ENCODE data around the gene PDE4DIP. TPM values are rescaled to one million over a fixed set of nuclear protein-coding genes. Genes with fewer than 3 reads are reported as not detected.
"Not testable (repeated sequence)": the region's sequence is repeated elsewhere in the genome, so short reads cannot be mapped to it uniquely, and the experiment has no call there.

The PDE4DIP gene
- total RNA-seq, 1 experiment from 2014 or later: 13.6 TPM

GRCh38 chr1:148828962-148829361 is 15.3 kb upstream of the PDE4DIP start:
- H3K9me3 ChIP-seq (ENCODE audit: control insufficient read depth, insufficient read depth, low read depth, low read length); POLR2A ChIA-PET; in situ Hi-C loops (cut with HindIII; ENCODE audit: low pct_unique_long_range_greater_than_20kb, low sequenced_read_pairs); H3K36me3 ChIP-seq (ENCODE audit: control insufficient read depth, insufficient read depth, low read length); H3K27ac ChIP-seq (ENCODE audit: low read length); BruUV-seq (replicated peaks); H3K27me3 ChIP-seq (ENCODE audit: control insufficient read depth, insufficient read depth, low read length); ATAC-seq; H3K4me3 ChIP-seq (ENCODE audit: low read depth in 2 of 2, low read length in 2 of 2); H3K4me1 ChIP-seq (ENCODE audit: control insufficient read depth, insufficient read depth, low read length); intact Hi-C loops (cut with micrococcal nuclease; ENCODE audit: unreplicated experiment); CTCF ChIA-PET; DNase-seq (ENCODE audit: low read depth, low spot score): not testable (repeated sequence)

- CTCF ChIA-PET; DNase-seq (ENCODE audit: low read depth, low spot score); BruUV-seq (replicated peaks); H3K4me1 ChIP-seq (ENCODE audit: control insufficient read depth, insufficient read depth, low read length); H3K9me3 ChIP-seq (ENCODE audit: control insufficient read depth, insufficient read depth, low read depth, low read length); H3K4me3 ChIP-seq (ENCODE audit: low read depth in 2 of 2, low read length in 2 of 2); in situ Hi-C loops (cut with HindIII; ENCODE audit: low pct_unique_long_range_greater_than_20kb, low sequenced_read_pairs); H3K27ac ChIP-seq (ENCODE audit: low read length); POLR2A ChIA-PET; intact Hi-C loops (cut with micrococcal nuclease; ENCODE audit: unreplicated experiment); H3K36me3 ChIP-seq (ENCODE audit: control insufficient read depth, insufficient read depth, low read length); ATAC-seq; H3K27me3 ChIP-seq (ENCODE audit: control insufficient read depth, insufficient read depth, low read length): not testable (repeated sequence)
Observed at GRCh38 chr1:148829365-148829764, 14.9 kb upstream of the PDE4DIP start.

- CTCF ChIA-PET; ATAC-seq; in situ Hi-C loops (cut with HindIII; ENCODE audit: low pct_unique_long_range_greater_than_20kb, low sequenced_read_pairs); DNase-seq (ENCODE audit: low read depth, low spot score); H3K9me3 ChIP-seq (ENCODE audit: control insufficient read depth, insufficient read depth, low read depth, low read length); BruUV-seq (replicated peaks); H3K36me3 ChIP-seq (ENCODE audit: control insufficient read depth, insufficient read depth, low read length); intact Hi-C loops (cut with micrococcal nuclease; ENCODE audit: unreplicated experiment); H3K27ac ChIP-seq (ENCODE audit: low read length); POLR2A ChIA-PET; H3K27me3 ChIP-seq (ENCODE audit: control insufficient read depth, insufficient read depth, low read length); H3K4me1 ChIP-seq (ENCODE audit: control insufficient read depth, insufficient read depth, low read length); H3K4me3 ChIP-seq (ENCODE audit: low read depth in 2 of 2, low read length in 2 of 2): not testable (repeated sequence)
Observed at GRCh38 chr1:148841262-148841661, 3.0 kb upstream of the PDE4DIP start.

- CTCF ChIA-PET; H3K36me3 ChIP-seq (ENCODE audit: control insufficient read depth, insufficient read depth, low read length); H3K4me1 ChIP-seq (ENCODE audit: control insufficient read depth, insufficient read depth, low read length); DNase-seq (ENCODE audit: low read depth, low spot score); H3K27me3 ChIP-seq (ENCODE audit: control insufficient read depth, insufficient read depth, low read length); in situ Hi-C loops (cut with HindIII; ENCODE audit: low pct_unique_long_range_greater_than_20kb, low sequenced_read_pairs); intact Hi-C loops (cut with micrococcal nuclease; ENCODE audit: unreplicated experiment); H3K27ac ChIP-seq (ENCODE audit: low read length); H3K4me3 ChIP-seq (ENCODE audit: low read depth in 2 of 2, low read length in 2 of 2); BruUV-seq (replicated peaks); H3K9me3 ChIP-seq (ENCODE audit: control insufficient read depth, insufficient read depth, low read depth, low read length); POLR2A ChIA-PET: not testable (repeated sequence)
- ATAC-seq: peak; percentile 75
Observed at GRCh38 chr1:148844651-148845050, 423 bp downstream of the PDE4DIP start.

- ATAC-seq: peak; percentile 46
- H3K27ac ChIP-seq (ENCODE audit: low read length); H3K27me3 ChIP-seq (ENCODE audit: control insufficient read depth, insufficient read depth, low read length); intact Hi-C loops (cut with micrococcal nuclease; ENCODE audit: unreplicated experiment); DNase-seq (ENCODE audit: low read depth, low spot score); POLR2A ChIA-PET; H3K4me3 ChIP-seq (ENCODE audit: low read depth in 2 of 2, low read length in 2 of 2); H3K9me3 ChIP-seq (ENCODE audit: control insufficient read depth, insufficient read depth, low read depth, low read length); H3K4me1 ChIP-seq (ENCODE audit: control insufficient read depth, insufficient read depth, low read length); H3K36me3 ChIP-seq (ENCODE audit: control insufficient read depth, insufficient read depth, low read length); CTCF ChIA-PET; in situ Hi-C loops (cut with HindIII; ENCODE audit: low pct_unique_long_range_greater_than_20kb, low sequenced_read_pairs); BruUV-seq (replicated peaks): not testable (repeated sequence)
Observed at GRCh38 chr1:148845068-148845467, 840 bp downstream of the PDE4DIP start.

- CTCF ChIA-PET; H3K4me3 ChIP-seq (ENCODE audit: low read depth in 2 of 2, low read length in 2 of 2); BruUV-seq (replicated peaks); H3K36me3 ChIP-seq (ENCODE audit: control insufficient read depth, insufficient read depth, low read length); intact Hi-C loops (cut with micrococcal nuclease; ENCODE audit: unreplicated experiment); H3K27me3 ChIP-seq (ENCODE audit: control insufficient read depth, insufficient read depth, low read length); in situ Hi-C loops (cut with HindIII; ENCODE audit: low pct_unique_long_range_greater_than_20kb, low sequenced_read_pairs); POLR2A ChIA-PET; DNase-seq (ENCODE audit: low read depth, low spot score); H3K27ac ChIP-seq (ENCODE audit: low read length); ATAC-seq; H3K9me3 ChIP-seq (ENCODE audit: control insufficient read depth, insufficient read depth, low read depth, low read length); H3K4me1 ChIP-seq (ENCODE audit: control insufficient read depth, insufficient read depth, low read length): not testable (repeated sequence)
Observed at GRCh38 chr1:148850347-148850746, 6.1 kb downstream of the PDE4DIP start.

GRCh38 chr1:148850840-148851239 is 6.6 kb downstream of the PDE4DIP start:
- in situ Hi-C loops (cut with HindIII; ENCODE audit: low pct_unique_long_range_greater_than_20kb, low sequenced_read_pairs); H3K27me3 ChIP-seq (ENCODE audit: control insufficient read depth, insufficient read depth, low read length); H3K4me3 ChIP-seq (ENCODE audit: low read depth in 2 of 2, low read length in 2 of 2); H3K36me3 ChIP-seq (ENCODE audit: control insufficient read depth, insufficient read depth, low read length); H3K4me1 ChIP-seq (ENCODE audit: control insufficient read depth, insufficient read depth, low read length); BruUV-seq (replicated peaks); H3K9me3 ChIP-seq (ENCODE audit: control insufficient read depth, insufficient read depth, low read depth, low read length); CTCF ChIA-PET; POLR2A ChIA-PET; intact Hi-C loops (cut with micrococcal nuclease; ENCODE audit: unreplicated experiment); DNase-seq (ENCODE audit: low read depth, low spot score); ATAC-seq; H3K27ac ChIP-seq (ENCODE audit: low read length): not testable (repeated sequence)

GRCh38 chr1:148851684-148852083 is 7.5 kb downstream of the PDE4DIP start:
- H3K27me3 ChIP-seq (ENCODE audit: control insufficient read depth, insufficient read depth, low read length); H3K27ac ChIP-seq (ENCODE audit: low read length); H3K9me3 ChIP-seq (ENCODE audit: control insufficient read depth, insufficient read depth, low read depth, low read length); intact Hi-C loops (cut with micrococcal nuclease; ENCODE audit: unreplicated experiment); in situ Hi-C loops (cut with HindIII; ENCODE audit: low pct_unique_long_range_greater_than_20kb, low sequenced_read_pairs); H3K4me3 ChIP-seq (ENCODE audit: low read depth in 2 of 2, low read length in 2 of 2); ATAC-seq; CTCF ChIA-PET; DNase-seq (ENCODE audit: low read depth, low spot score); H3K4me1 ChIP-seq (ENCODE audit: control insufficient read depth, insufficient read depth, low read length); POLR2A ChIA-PET; BruUV-seq (replicated peaks); H3K36me3 ChIP-seq (ENCODE audit: control insufficient read depth, insufficient read depth, low read length): not testable (repeated sequence)

Data from Panc1 (cell line).